H9 (cell line): ENCODE results near the gene MLPH. TPM values are rescaled to one million over a fixed set of nuclear protein-coding genes. Genes with fewer than 3 reads are reported as not detected.

Experiments
- DNase-seq: peaks from one replicate; pipeline ENCODE4 v3.0.0-alpha.2; 2017
- H2AFZ ChIP-seq: one replicate; pipeline ENCODE4 v1.6.1; 2013; ENCODE audit warnings: mild to moderate bottlenecking, low read length, control low read depth, moderate library complexity
- H2AK5ac ChIP-seq: 2 replicates; pipeline ENCODE4 v1.6.1; 2013; ENCODE audit warnings: low read length, control low read depth, mixed read lengths; ENCODE audit not compliant: insufficient read length
- H2BK120ac ChIP-seq: one replicate; pipeline ENCODE4 v1.6.1; 2013; ENCODE audit warnings: low read depth, mild to moderate bottlenecking, low read length, control low read depth, inconsistent platforms; ENCODE audit not compliant: poor library complexity, severe bottlenecking
- H2BK12ac ChIP-seq: 2 replicates; pipeline ENCODE4 v1.6.1; 2013; ENCODE audit warnings: low read length, control low read depth, mixed read lengths, low read depth; ENCODE audit not compliant: insufficient read length
- H2BK15ac ChIP-seq: 2 replicates; pipeline ENCODE4 v1.6.1; 2013; ENCODE audit warnings: low read depth, low read length, control low read depth
- H2BK20ac ChIP-seq: one replicate; pipeline ENCODE4 v1.6.1; 2013; ENCODE audit warnings: low read depth, mild to moderate bottlenecking, low read length, control low read depth, inconsistent platforms; ENCODE audit not compliant: poor library complexity, severe bottlenecking
- H2BK5ac ChIP-seq: 2 replicates; pipeline ENCODE4 v1.6.1; 2013; ENCODE audit warnings: low read length, control low read depth, mixed read lengths; ENCODE audit not compliant: insufficient read length
- H3K14ac ChIP-seq: 2 replicates; pipeline ENCODE4 v1.6.1; 2013; ENCODE audit warnings: low read length, control low read depth; ENCODE audit not compliant: insufficient read depth
- H3K18ac ChIP-seq: 2 replicates; pipeline ENCODE4 v1.6.1; 2013; ENCODE audit warnings: low read depth, mild to moderate bottlenecking, mixed read lengths, low read length, control low read depth; ENCODE audit not compliant: insufficient read length
- H3K23ac ChIP-seq: 2 replicates; pipeline ENCODE4 v1.6.1; 2013; ENCODE audit warnings: low read length, control low read depth, mixed read lengths, low read depth; ENCODE audit not compliant: insufficient read length
- H3K23me2 ChIP-seq: 2 replicates; pipeline ENCODE4 v1.6.1; 2013; ENCODE audit warnings: low read depth, mild to moderate bottlenecking, mixed read lengths, low read length, control low read depth; ENCODE audit not compliant: insufficient read length, poor library complexity, severe bottlenecking
- H3K27ac ChIP-seq: 2 replicates; pipeline ENCODE4 v1.5.1; 2013; ENCODE audit warnings: low read length, control low read depth, mixed read lengths, low read depth; ENCODE audit not compliant: insufficient read length
- H3K27me3 ChIP-seq: 2 replicates; pipeline ENCODE4 v1.6.1; 2013; ENCODE audit warnings: low read length, control low read depth, inconsistent platforms; ENCODE audit not compliant: insufficient read depth
- H3K4ac ChIP-seq: 2 replicates; pipeline ENCODE4 v1.6.1; 2013; ENCODE audit warnings: low read depth, mild to moderate bottlenecking, control low read depth, inconsistent platforms, low read length, moderate library complexity
- H3K4me1 ChIP-seq: 2 replicates; pipeline ENCODE4 v1.6.1; 2013; ENCODE audit warnings: low read length, control low read depth, inconsistent platforms; ENCODE audit not compliant: insufficient read depth
- H3K4me2 ChIP-seq: 2 replicates; pipeline ENCODE4 v1.6.1; 2013; ENCODE audit warnings: low read length, control low read depth, mixed read lengths; ENCODE audit not compliant: insufficient read length, insufficient read depth
- H3K56ac ChIP-seq: 2 replicates; pipeline ENCODE4 v1.6.1; 2013; ENCODE audit warnings: low read depth, mild to moderate bottlenecking, mixed read lengths, low read length, control low read depth; ENCODE audit not compliant: insufficient read length
- H3K79me1 ChIP-seq: 2 replicates; pipeline ENCODE4 v1.6.1; 2013; ENCODE audit warnings: low read depth, mild to moderate bottlenecking, moderate library complexity, low read length, control low read depth, inconsistent platforms; ENCODE audit not compliant: insufficient read depth, poor library complexity, severe bottlenecking
- H3K79me2 ChIP-seq: 2 replicates; pipeline ENCODE4 v1.6.1; 2013; ENCODE audit warnings: low read length, control low read depth, inconsistent platforms; ENCODE audit not compliant: insufficient read depth
- H3K9ac ChIP-seq: 2 replicates; pipeline ENCODE4 v1.6.1; 2013; ENCODE audit warnings: low read length, control low read depth, mixed read lengths; ENCODE audit not compliant: insufficient read length; ENCODE audit errors: extremely low read depth
- H3K9me3 ChIP-seq: one replicate; pipeline ENCODE4 v1.6.1; 2013; ENCODE audit warnings: low read depth, low read length, inconsistent platforms; ENCODE audit not compliant: control insufficient read depth
- H3T11ph ChIP-seq: one replicate; pipeline ENCODE4 v1.6.1; 2013; ENCODE audit warnings: mild to moderate bottlenecking, low read length, control low read depth, inconsistent platforms
- H4K20me1 ChIP-seq: one replicate; pipeline ENCODE4 v1.6.1; 2013; ENCODE audit not compliant: control insufficient read depth, insufficient read length, insufficient read depth
- H4K5ac ChIP-seq: 2 replicates; pipeline ENCODE4 v1.6.1; 2013; ENCODE audit warnings: low read depth, mild to moderate bottlenecking, mixed read lengths, low read length, control low read depth; ENCODE audit not compliant: insufficient read length
- H4K8ac ChIP-seq: replicated peaks from 2 replicates; pipeline ENCODE4 v1.6.1; 2013; ENCODE audit warnings: low read length, control low read depth, mixed read lengths, low read depth; ENCODE audit not compliant: insufficient read length
- H4K91ac ChIP-seq: 2 replicates; pipeline ENCODE4 v1.6.1; 2013; ENCODE audit warnings: low read depth, mild to moderate bottlenecking, moderate library complexity, mixed read lengths, low read length, control low read depth; ENCODE audit not compliant: insufficient read length
- H3K27ac Mint-ChIP-seq, 3 experiments: 2 replicates in 2 of 3; 3 replicates in 1 of 3; pipeline ENCODE4 v1.8.0; 2020 to 2021; ENCODE audit warnings: mixed read lengths in 3 of 3, mild to moderate bottlenecking in 1 of 3, moderate library complexity in 1 of 3
- H3K27me3 Mint-ChIP-seq: 2 replicates; pipeline ENCODE4 v1.8.0; 2021; ENCODE audit warnings: low read depth, mild to moderate bottlenecking, moderate library complexity, mixed read lengths
- H3K36me3 Mint-ChIP-seq, 3 experiments: 2 replicates in 2 of 3; 3 replicates in 1 of 3; pipeline ENCODE4 v1.8.0; 2020 to 2021; ENCODE audit warnings: low read depth in 3 of 3, mixed read lengths in 3 of 3; ENCODE audit not compliant: insufficient read depth in 1 of 3
- H3K4me1 Mint-ChIP-seq, 2 experiments: 2 replicates each; pipeline ENCODE4 v1.8.0; 2020; ENCODE audit warnings: mixed read lengths in 2 of 2
- H3K4me3 Mint-ChIP-seq, 2 experiments: 2 replicates in 1 of 2; 3 replicates in 1 of 2; pipeline ENCODE4 v1.8.0; 2020 to 2021; ENCODE audit warnings: mild to moderate bottlenecking in 2 of 2, mixed read lengths in 2 of 2, moderate library complexity in 1 of 2
- H3K9me3 Mint-ChIP-seq, 2 experiments: 2 replicates in 1 of 2; 3 replicates in 1 of 2; pipeline ENCODE4 v1.8.0; 2020; ENCODE audit warnings: mild to moderate bottlenecking in 2 of 2, mixed read lengths in 2 of 2, moderate library complexity in 1 of 2
- WGBS: extraction: QIAGEN DNeasy Blood & Tissue Kit; methylation state at CpG from one replicate; pipeline ENCODE4 v1.1.7; 2013; ENCODE audit warnings: missing lambda C conversion rate, low lambda C conversion rate, mixed read lengths; ENCODE audit not compliant: insufficient read length; ENCODE audit errors: extremely low coverage; 5-methylcytosine and 5-hydroxymethylcytosine counted together
- total RNA-seq: library from RNA; stranded (reverse); gene quantifications from 2 replicates; pipeline ENCODE4 v1.2.1, GENCODE V29; 2021
- TF ChIP-seq, protein P1 (sequence below): fragments of 200-600 bp; sonication (generic); conservative IDR thresholded peaks from 3 replicates; pipeline ENCODE4 v1.8.0; 2021; ENCODE audit warnings: antibody characterized with exemption, mild to moderate bottlenecking

MLPH gene
- total RNA-seq, 1 experiment from 2014 or later: 3.4 TPM

- no peak overlapping the region for H3K27ac ChIP-seq
Observed at GRCh38 chr2:237448626-237449025, 38.4 kb upstream of the MLPH start.

More at GRCh38 chr2:237448626-237449025, 38.4 kb upstream of the MLPH start:
- no peak overlapping the region for H2BK5ac ChIP-seq
- no peak overlapping the region for H3K18ac ChIP-seq
- H3K4me1 ChIP-seq: peaks cover 7% of the 10 kb centered on the region; the same call in 1 of the 2 replicates
- DNase-seq: no peak
- H3K4me1 Mint-ChIP-seq: peaks cover 15 to 16% of the 10 kb centered on the region in 2 experiments
- no peaks in the 10 kb centered on the region for H3K9me3 Mint-ChIP-seq
- no peaks in the 10 kb centered on the region for H3K9me3 ChIP-seq
- no peak overlapping the region for H2BK15ac ChIP-seq
- peaks cover 41% of the 10 kb centered on the region for H3K27me3 Mint-ChIP-seq
- no peaks in the 10 kb centered on the region for H3K79me1 ChIP-seq
- no peak overlapping the region; a peak in 1 of 7 replicates for H3K27ac Mint-ChIP-seq
- no peak overlapping the region for H3T11ph ChIP-seq
- no peak overlapping the region for H3K4me3 Mint-ChIP-seq
- no peak overlapping the region for H2AK5ac ChIP-seq
- no peaks in the 10 kb centered on the region for H4K20me1 ChIP-seq
- H3K4me2 ChIP-seq: no peak overlapping the region
- H2BK20ac ChIP-seq: no peak overlapping the region
- no CpG with 5 or more reads among the region's 6 CpGs for WGBS
- no peak overlapping the region for H3K9ac ChIP-seq
- no peak overlapping the region for H3K23ac ChIP-seq
- no peak overlapping the region for H4K8ac ChIP-seq
- H2AFZ ChIP-seq: no peak overlapping the region
- H3K79me2 ChIP-seq: no peaks in the 10 kb centered on the region
- TF ChIP-seq, protein P1, sequence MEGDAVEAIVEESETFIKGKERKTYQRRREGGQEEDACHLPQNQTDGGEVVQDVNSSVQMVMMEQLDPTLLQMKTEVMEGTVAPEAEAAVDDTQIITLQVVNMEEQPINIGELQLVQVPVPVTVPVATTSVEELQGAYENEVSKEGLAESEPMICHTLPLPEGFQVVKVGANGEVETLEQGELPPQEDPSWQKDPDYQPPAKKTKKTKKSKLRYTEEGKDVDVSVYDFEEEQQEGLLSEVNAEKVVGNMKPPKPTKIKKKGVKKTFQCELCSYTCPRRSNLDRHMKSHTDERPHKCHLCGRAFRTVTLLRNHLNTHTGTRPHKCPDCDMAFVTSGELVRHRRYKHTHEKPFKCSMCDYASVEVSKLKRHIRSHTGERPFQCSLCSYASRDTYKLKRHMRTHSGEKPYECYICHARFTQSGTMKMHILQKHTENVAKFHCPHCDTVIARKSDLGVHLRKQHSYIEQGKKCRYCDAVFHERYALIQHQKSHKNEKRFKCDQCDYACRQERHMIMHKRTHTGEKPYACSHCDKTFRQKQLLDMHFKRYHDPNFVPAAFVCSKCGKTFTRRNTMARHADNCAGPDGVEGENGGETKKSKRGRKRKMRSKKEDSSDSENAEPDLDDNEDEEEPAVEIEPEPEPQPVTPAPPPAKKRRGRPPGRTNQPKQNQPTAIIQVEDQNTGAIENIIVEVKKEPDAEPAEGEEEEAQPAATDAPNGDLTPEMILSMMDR: no peak
- H3K23me2 ChIP-seq: no peaks in the 10 kb centered on the region
- H3K14ac ChIP-seq: no peak overlapping the region
- H3K4ac ChIP-seq: no peak overlapping the region
- H2BK12ac ChIP-seq: no peak overlapping the region
- no peaks in the 10 kb centered on the region for H3K27me3 ChIP-seq
- H4K91ac ChIP-seq: no peak overlapping the region
- no peak overlapping the region for H3K56ac ChIP-seq
- H4K5ac ChIP-seq: no peak overlapping the region
- no peak overlapping the region for H2BK120ac ChIP-seq
- no peaks in the 10 kb centered on the region for H3K36me3 Mint-ChIP-seq
